ENCODE measurements around the gene ZMIZ1. TPM values are rescaled to one million over a fixed set of nuclear protein-coding genes. Genes with fewer than 3 reads are reported as not detected.

ZMIZ1 gene
- total and polyA plus RNA-seq, 2 donors from 2014 or later, result 14.2 to 97.6 TPM

- no peak overlapping the region for H3K27ac ChIP-seq (ENCODE audit: low read depth in 2 of 2, low read length in 2 of 2)
- H3K27me3 ChIP-seq (ENCODE audit: control insufficient read depth, insufficient read depth, low read length), result no peaks in the 10 kb centered on the region
- H3K4me1 ChIP-seq (ENCODE audit: control insufficient read depth in 2 of 3, insufficient read depth in 2 of 3, low read depth in 1 of 3, low read length in 3 of 3), result peaks cover 0 to 14% (median 0%) of the 10 kb centered on the region in 3 donors
- DNase-seq (no peak), FAIRE-seq (no peak)
- peaks cover 0 to 6% (median 0%) of the 10 kb centered on the region in 3 donors for H3K36me3 ChIP-seq (ENCODE audit: control insufficient read depth in 2 of 3, insufficient read depth in 3 of 3, low read length in 3 of 3)
- no peak overlapping the region for H3K4me3 ChIP-seq (ENCODE audit: low read length in 3 of 3)
- H3K9ac ChIP-seq (ENCODE audit: low read length in 3 of 3), result no peak overlapping the region
- TF ChIP-seq, protein P1, sequence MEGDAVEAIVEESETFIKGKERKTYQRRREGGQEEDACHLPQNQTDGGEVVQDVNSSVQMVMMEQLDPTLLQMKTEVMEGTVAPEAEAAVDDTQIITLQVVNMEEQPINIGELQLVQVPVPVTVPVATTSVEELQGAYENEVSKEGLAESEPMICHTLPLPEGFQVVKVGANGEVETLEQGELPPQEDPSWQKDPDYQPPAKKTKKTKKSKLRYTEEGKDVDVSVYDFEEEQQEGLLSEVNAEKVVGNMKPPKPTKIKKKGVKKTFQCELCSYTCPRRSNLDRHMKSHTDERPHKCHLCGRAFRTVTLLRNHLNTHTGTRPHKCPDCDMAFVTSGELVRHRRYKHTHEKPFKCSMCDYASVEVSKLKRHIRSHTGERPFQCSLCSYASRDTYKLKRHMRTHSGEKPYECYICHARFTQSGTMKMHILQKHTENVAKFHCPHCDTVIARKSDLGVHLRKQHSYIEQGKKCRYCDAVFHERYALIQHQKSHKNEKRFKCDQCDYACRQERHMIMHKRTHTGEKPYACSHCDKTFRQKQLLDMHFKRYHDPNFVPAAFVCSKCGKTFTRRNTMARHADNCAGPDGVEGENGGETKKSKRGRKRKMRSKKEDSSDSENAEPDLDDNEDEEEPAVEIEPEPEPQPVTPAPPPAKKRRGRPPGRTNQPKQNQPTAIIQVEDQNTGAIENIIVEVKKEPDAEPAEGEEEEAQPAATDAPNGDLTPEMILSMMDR (IDR thresholded peaks at IDR 0.05; ENCODE audit: borderline replicate concordance, extremely low read depth, insufficient read depth), result no peak
- intact Hi-C loops (cut with DNase I), result no loop called here
- H3K9me3 ChIP-seq (ENCODE audit: control insufficient read depth in 2 of 3, insufficient read depth in 1 of 3, low read length in 3 of 3), result no peaks in the 10 kb centered on the region
These were observed 184.2 kb downstream of the ZMIZ1 start for GRCh38 chr10:79252971-79253370.

DNA sequence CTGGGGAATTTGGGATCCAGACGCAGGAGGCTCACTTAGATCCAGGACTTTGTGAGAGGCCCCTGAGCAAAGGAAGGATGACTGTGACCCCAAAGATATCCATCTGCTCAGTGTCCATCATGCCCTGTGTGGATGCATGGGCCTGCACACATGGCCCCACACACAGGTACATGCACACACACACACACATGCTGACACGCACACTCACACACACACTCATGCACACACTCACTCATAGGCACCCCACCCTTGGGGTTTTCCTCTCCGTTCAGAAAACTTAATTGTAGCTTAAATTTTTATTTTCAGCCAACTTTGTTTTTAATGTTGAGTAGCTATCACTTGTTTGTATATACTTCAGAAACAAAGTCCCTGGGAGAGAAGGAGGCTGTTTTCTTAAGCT, 184.9 kb downstream of the ZMIZ1 start:
- Histone ChIP-seq H3K9ac (ENCODE audit: low read length in 3 of 3) (no peak overlapping the region), H3K36me3 (ENCODE audit: control insufficient read depth in 2 of 3, insufficient read depth in 3 of 3, low read length in 3 of 3) (peaks cover 0 to 6% (median 0%) of the 10 kb centered on the region in 3 donors), H3K9me3 (ENCODE audit: control insufficient read depth in 2 of 3, insufficient read depth in 1 of 3, low read length in 3 of 3) (no peaks in the 10 kb centered on the region), H3K4me1 (ENCODE audit: control insufficient read depth in 2 of 3, insufficient read depth in 2 of 3, low read depth in 1 of 3, low read length in 3 of 3) (peaks cover 0 to 7% (median 0%) of the 10 kb centered on the region in 3 donors), H3K4me3 (ENCODE audit: low read length in 3 of 3) (no peak overlapping the region), H3K27me3 (ENCODE audit: control insufficient read depth, insufficient read depth, low read length) (no peaks in the 10 kb centered on the region), H3K27ac (ENCODE audit: low read depth in 2 of 2, low read length in 2 of 2) (no peak overlapping the region)
- DNase-seq (no peak), FAIRE-seq (no peak)
- intact Hi-C loops (cut with DNase I), result no loop called here
- TF ChIP-seq, protein P1 (IDR thresholded peaks at IDR 0.05; ENCODE audit: borderline replicate concordance, extremely low read depth, insufficient read depth), result no peak

- H3K27ac ChIP-seq (ENCODE audit: low read depth in 2 of 2, low read length in 2 of 2), result no peak overlapping the region
- peaks cover 0 to 3% (median 0%) of the 10 kb centered on the region in 3 donors for H3K4me1 ChIP-seq (ENCODE audit: control insufficient read depth in 2 of 3, insufficient read depth in 2 of 3, low read depth in 1 of 3, low read length in 3 of 3)
- H3K9me3 ChIP-seq (ENCODE audit: control insufficient read depth in 2 of 3, insufficient read depth in 1 of 3, low read length in 3 of 3), result no peaks in the 10 kb centered on the region
- DNase-seq (no peak), FAIRE-seq (no peak)
- H3K4me3 ChIP-seq (ENCODE audit: low read length in 3 of 3), result no peak overlapping the region
- H3K27me3 ChIP-seq (ENCODE audit: control insufficient read depth, insufficient read depth, low read length), result no peaks in the 10 kb centered on the region
- TF ChIP-seq, protein P1 (IDR thresholded peaks at IDR 0.05; ENCODE audit: borderline replicate concordance, extremely low read depth, insufficient read depth), result no peak
- H3K36me3 ChIP-seq (ENCODE audit: control insufficient read depth in 2 of 3, insufficient read depth in 3 of 3, low read length in 3 of 3), result peaks cover 0 to 6% (median 0%) of the 10 kb centered on the region in 3 donors
- H3K9ac ChIP-seq (ENCODE audit: low read length in 3 of 3), result no peak overlapping the region
- intact Hi-C loops (cut with DNase I), result no loop called here
These were observed 185.7 kb downstream of the ZMIZ1 start for GRCh38 chr10:79254333-79255006.

Data from kidney (tissue), 14 donors.